Liver (tissue), 3 donors: ENCODE results near the gene TPRG1L.

ENCODE experiments used
- ATF3 ChIP-seq: IDR thresholded peaks from 2 replicates; pipeline ENCODE4 v1.6.1; 2016; ENCODE audit warnings: antibody characterized with exemption
- CTCF ChIP-seq: fragments of 150-350 bp; IDR thresholded peaks from 2 replicates; pipeline ENCODE4 v1.5.1; 2017; ENCODE audit warnings: improper control_type of control experiment, low read depth, low read length; ENCODE audit not compliant: missing input control
- FOXA1 ChIP-seq: IDR thresholded peaks from 2 replicates; pipeline ENCODE4 v1.6.1; 2016; ENCODE audit warnings: antibody characterized with exemption
- GABPA ChIP-seq, 2 donors: IDR thresholded peaks in 1 of 2; conservative IDR thresholded peaks in 1 of 2; 2 replicates each; pipeline ENCODE4 v1.6.1; 2016; ENCODE audit warnings: antibody characterized with exemption in 2 of 2, mild to moderate bottlenecking in 1 of 2, moderate library complexity in 1 of 2
- JUND ChIP-seq, 2 donors: IDR thresholded peaks; 2 replicates each; pipeline ENCODE4 v1.6.1; 2016; ENCODE audit warnings: antibody characterized with exemption in 2 of 2
- MAX ChIP-seq: IDR thresholded peaks from 2 replicates; pipeline ENCODE4 v1.6.1; 2016; ENCODE audit warnings: antibody characterized with exemption
- RAD21 ChIP-seq, 2 donors: IDR thresholded peaks; 2 replicates each; pipeline ENCODE4 v1.6.1; 2016; ENCODE audit warnings: antibody characterized with exemption in 2 of 2, mild to moderate bottlenecking in 2 of 2
- REST ChIP-seq: IDR thresholded peaks from 2 replicates; pipeline ENCODE4 v1.6.1; 2016; ENCODE audit warnings: antibody characterized with exemption, mild to moderate bottlenecking
- RXRA ChIP-seq, 2 donors: IDR thresholded peaks; 2 replicates each; pipeline ENCODE4 v1.6.1; 2017 to 2018; ENCODE audit warnings: antibody characterized with exemption in 2 of 2, mild to moderate bottlenecking in 1 of 2
- SP1 ChIP-seq: IDR thresholded peaks from 2 replicates; pipeline ENCODE4 v1.6.1; 2018; ENCODE audit warnings: antibody characterized with exemption, mild to moderate bottlenecking
- TAF1 ChIP-seq: conservative IDR thresholded peaks from 2 replicates; pipeline ENCODE4 v1.6.1; 2016; ENCODE audit warnings: antibody characterized with exemption, mild to moderate bottlenecking
- ZBTB33 ChIP-seq: IDR thresholded peaks from 2 replicates; pipeline ENCODE4 v1.6.1; 2016; ENCODE audit warnings: antibody characterized with exemption
- donor health status: healthy.
- donor health status: healthy.

GRCh38 chr1:3662080-3662671 lies 37.4 kb downstream of the TPRG1L start:
- no peak for TF ChIP-seq MAX
- no peak for TF ChIP-seq CTCF
- TF ChIP-seq GABPA (IDR thresholded peaks at IDR 0.05 in 1 of 2, conservative IDR thresholded peaks at IDR 0.05 in 1 of 2): no peak
- no peak for TF ChIP-seq REST
- no peak for TF ChIP-seq RAD21 (IDR thresholded peaks at IDR 0.05)
- TF ChIP-seq SP1: no peak
- TF ChIP-seq FOXA1: no peak
- TF ChIP-seq TAF1: no peak
- no peak for TF ChIP-seq ATF3
- TF ChIP-seq RXRA (IDR thresholded peaks at IDR 0.05): no peak
- TF ChIP-seq JUND (IDR thresholded peaks at IDR 0.05): no peak
- no peak for TF ChIP-seq ZBTB33
